Memory B cell (primary cell): Measurements from ENCODE around the gene MYLK.

Source experiments
- ATAC-seq: fragments of 150-1000 bp; cut with Tn5 transposase; 2 replicates; pipeline ENCODE4 v1.10.0; 2021; ENCODE audit warnings: low read depth, mild to moderate bottlenecking, moderate library complexity
- DNase-seq, 2 donors: peaks; one replicate each; pipeline ENCODE4 v3.0.0; 2022; ENCODE audit warnings: low spot score in 2 of 2
- H3K27ac Mint-ChIP-seq: one replicate; pipeline ENCODE4 v1.8.0; 2022; ENCODE audit warnings: mild to moderate bottlenecking, moderate library complexity, mixed read lengths
- H3K27me3 Mint-ChIP-seq: one replicate; pipeline ENCODE4 v1.8.0; 2022; ENCODE audit warnings: mixed read lengths
- H3K36me3 Mint-ChIP-seq: one replicate; pipeline ENCODE4 v1.8.0; 2022; ENCODE audit warnings: mild to moderate bottlenecking, mixed read lengths
- H3K4me1 Mint-ChIP-seq: one replicate; pipeline ENCODE4 v1.8.0; 2022; ENCODE audit warnings: mixed read lengths
- H3K4me3 Mint-ChIP-seq: one replicate; pipeline ENCODE4 v1.8.0; 2022; ENCODE audit warnings: mild to moderate bottlenecking, moderate library complexity, mixed read lengths
- H3K9me3 Mint-ChIP-seq: one replicate; pipeline ENCODE4 v1.8.0; 2022; ENCODE audit warnings: mixed read lengths

Gene MYLK

DNA sequence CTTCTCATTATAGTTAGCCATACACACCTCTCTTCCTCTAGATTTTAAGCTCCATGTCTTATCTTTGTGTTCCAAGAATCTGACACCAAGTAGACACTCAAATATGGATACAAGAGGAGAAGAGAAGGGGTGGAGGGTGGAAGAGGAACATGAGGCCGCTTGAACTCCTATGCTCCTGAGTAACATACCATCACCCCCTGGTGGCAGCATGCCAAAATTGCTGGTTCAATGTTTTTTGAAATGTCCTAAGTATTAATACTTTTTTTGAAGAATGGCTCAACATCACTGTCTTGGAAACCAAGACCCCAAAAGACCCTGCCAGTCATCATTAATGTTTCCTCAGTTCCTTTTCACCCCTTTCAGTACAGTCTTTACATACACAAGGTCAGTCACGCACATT, 227.4 kb downstream of the MYLK start:
- Mint-ChIP-seq H3K27ac (no peak overlapping the region), H3K36me3 (no peaks in the 10 kb centered on the region), H3K27me3 (peaks cover 12% of the 10 kb centered on the region), H3K4me3 (no peak overlapping the region), H3K4me1 (no peaks in the 10 kb centered on the region), H3K9me3 (no peaks in the 10 kb centered on the region)
- no peak for ATAC-seq
- DNase-seq, result no peak

DNA sequence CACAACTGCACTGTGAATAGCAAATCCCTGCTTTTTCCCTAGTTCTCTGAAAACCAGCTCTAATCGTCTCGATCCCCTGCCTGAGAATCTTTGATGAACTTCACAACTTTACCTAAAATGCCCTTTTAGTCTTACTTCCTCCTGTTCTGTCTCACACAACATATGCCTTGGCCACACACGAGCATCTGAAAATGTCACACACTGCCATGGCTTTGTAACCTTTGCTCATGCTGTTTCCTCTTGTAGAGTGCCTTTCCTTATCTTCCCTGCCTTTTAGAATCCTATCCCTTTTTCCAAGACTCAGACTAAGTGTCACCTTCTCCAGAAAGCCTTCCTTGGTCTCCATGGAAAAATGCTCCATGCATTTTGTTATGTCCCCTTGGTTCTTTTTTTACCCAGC, 227.9 kb downstream of the MYLK start:
- no peaks in the 10 kb centered on the region for H3K4me1 Mint-ChIP-seq
- no peak overlapping the region for H3K4me3 Mint-ChIP-seq
- DNase-seq, result no peak
- no peaks in the 10 kb centered on the region for H3K36me3 Mint-ChIP-seq
- no peak overlapping the region for H3K27ac Mint-ChIP-seq
- peaks cover 10% of the 10 kb centered on the region for H3K27me3 Mint-ChIP-seq
- no peaks in the 10 kb centered on the region for H3K9me3 Mint-ChIP-seq
- ATAC-seq, result no peak

DNA sequence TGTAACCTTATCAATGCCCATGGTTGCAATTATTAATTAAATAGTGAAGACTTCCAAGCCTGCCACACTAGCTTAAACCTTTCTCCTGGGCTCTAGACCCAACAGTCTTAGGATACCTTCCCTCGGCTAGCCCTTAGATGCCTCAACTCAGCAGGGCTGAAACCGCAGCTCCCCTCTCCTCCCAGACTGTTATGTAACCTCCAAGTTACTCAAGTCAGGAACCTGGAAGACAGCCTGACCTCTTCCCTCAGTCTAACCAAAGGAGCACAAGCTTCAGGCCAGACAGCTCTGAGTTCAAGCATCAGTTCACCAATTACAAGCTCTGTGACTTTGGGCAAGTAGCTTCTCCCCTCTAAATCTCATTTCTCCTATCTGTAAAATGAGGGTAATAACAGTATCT, 228.7 kb downstream of the MYLK start:
- ATAC-seq (no peak), DNase-seq (no peak)
- Mint-ChIP-seq H3K4me3 (no peak overlapping the region), H3K36me3 (no peaks in the 10 kb centered on the region), H3K27ac (no peak overlapping the region), H3K9me3 (no peaks in the 10 kb centered on the region), H3K4me1 (no peaks in the 10 kb centered on the region), H3K27me3 (peaks cover 7% of the 10 kb centered on the region)

DNA sequence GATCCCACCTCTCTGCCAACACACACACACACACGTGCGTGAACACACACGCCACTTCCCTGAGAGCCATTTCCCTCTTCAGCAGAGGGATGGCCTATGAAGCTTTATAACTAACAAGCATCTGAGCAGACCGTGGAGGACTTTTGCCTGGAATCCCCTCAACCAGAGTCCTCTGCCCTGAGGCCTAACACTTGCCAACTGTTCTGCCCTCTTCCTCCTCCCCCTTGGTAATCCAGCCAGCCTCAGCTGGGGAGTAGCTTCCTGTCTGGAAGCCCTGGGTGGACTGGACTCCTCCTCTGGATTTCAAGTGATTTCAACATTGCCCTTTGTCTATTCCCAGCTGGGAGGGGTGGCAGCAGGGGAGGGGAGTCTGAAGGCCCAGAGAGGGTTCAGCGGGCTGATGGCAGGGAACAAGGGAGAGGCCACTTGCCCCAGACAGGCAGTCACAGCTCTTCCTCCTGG, 230.9 kb downstream of the MYLK start:
- H3K4me3 Mint-ChIP-seq, result no peak overlapping the region
- no peaks in the 10 kb centered on the region for H3K36me3 Mint-ChIP-seq
- ATAC-seq (no peak), DNase-seq (no peak)
- H3K27me3 Mint-ChIP-seq, result peaks cover 8% of the 10 kb centered on the region
- H3K9me3 Mint-ChIP-seq, result no peaks in the 10 kb centered on the region
- H3K4me1 Mint-ChIP-seq, result no peaks in the 10 kb centered on the region
- no peak overlapping the region for H3K27ac Mint-ChIP-seq

DNA sequence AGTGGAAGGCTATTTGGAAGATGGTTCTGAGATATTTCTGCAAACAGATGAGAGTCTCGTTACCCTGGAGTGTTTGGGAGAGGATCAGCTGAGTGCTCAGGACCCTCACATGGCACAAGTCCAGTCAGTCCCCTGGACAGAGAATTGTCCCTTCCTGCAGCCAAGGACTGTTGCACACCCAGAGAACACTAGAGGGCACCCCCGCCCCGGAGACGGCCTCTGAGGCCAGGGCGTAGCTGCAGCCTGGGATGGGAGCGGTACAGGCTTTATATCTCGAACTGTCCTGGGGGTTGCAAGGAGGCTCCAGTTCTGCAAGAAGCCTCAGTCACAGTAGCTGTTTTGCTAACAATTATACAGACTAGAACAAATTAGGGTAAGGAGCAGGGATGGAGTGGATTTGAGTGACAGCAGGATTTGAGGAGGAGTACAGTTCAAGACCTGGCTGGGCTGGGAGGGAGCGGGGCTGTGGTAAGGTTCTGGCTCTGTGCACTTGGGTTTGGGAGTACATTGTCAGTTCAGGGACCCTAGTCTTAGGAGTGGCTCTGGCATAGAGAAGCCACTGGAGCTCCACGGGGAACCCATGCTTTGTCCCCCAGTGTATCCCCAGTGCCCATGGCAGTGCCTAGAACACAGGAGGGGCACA, 231.7 kb downstream of the MYLK start:
- Mint-ChIP-seq H3K4me1 (no peaks in the 10 kb centered on the region), H3K36me3 (no peaks in the 10 kb centered on the region), H3K9me3 (no peaks in the 10 kb centered on the region), H3K4me3 (no peak overlapping the region), H3K27ac (no peak overlapping the region), H3K27me3 (peaks cover 8% of the 10 kb centered on the region)
- peak; percentile 11 to 22 for DNase-seq
- ATAC-seq, result peak; percentile 56

DNA sequence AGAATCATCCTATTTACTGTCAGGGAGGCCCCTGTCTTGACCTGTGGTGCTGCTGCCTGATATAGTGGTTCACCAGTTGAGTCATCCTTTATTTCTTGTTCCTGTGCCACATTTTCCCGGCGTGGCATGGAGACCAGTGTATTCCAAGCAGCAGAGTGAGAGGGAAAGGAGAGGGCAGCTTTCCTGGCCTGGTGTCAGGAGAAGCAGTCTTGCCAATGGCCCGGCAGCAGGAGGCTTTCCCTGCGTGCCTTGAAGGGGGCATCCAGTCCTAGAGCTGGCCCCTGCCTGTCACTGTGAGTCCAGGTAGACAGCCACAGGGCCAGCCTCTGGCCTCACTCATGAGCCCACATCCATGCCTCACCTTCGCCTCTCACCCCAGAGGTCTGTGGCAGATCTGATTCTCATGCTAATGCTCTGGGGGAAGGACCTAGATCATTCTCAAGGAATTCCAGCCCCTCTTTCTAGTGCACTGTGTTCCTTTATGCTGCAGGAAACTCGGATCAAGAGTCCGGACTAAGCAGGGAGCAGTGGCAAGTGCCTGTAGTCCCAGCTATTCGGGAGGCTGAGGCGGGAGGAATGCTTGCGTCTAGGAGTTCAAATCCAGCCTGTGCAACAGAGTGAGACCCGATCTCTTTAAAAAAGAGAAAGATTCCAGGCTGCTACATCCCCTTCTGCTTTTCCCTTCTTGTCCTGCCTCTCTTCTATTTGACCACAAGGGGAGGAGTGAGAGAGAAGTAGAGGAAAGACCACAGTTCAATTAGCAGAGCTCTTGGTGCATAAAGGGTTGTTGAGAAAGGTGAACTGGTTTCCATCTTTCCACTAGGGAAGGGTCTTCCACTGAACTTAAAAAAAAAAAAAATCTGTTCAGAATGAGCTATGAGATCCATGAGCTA, 232.4 kb downstream of the MYLK start:
- H3K27ac Mint-ChIP-seq, result no peak overlapping the region
- no peaks in the 10 kb centered on the region for H3K36me3 Mint-ChIP-seq
- H3K4me3 Mint-ChIP-seq, result no peak overlapping the region
- DNase-seq (no peak), ATAC-seq (no peak)
- H3K27me3 Mint-ChIP-seq, result peaks cover 8% of the 10 kb centered on the region
- H3K4me1 Mint-ChIP-seq, result no peaks in the 10 kb centered on the region
- no peaks in the 10 kb centered on the region for H3K9me3 Mint-ChIP-seq

DNA sequence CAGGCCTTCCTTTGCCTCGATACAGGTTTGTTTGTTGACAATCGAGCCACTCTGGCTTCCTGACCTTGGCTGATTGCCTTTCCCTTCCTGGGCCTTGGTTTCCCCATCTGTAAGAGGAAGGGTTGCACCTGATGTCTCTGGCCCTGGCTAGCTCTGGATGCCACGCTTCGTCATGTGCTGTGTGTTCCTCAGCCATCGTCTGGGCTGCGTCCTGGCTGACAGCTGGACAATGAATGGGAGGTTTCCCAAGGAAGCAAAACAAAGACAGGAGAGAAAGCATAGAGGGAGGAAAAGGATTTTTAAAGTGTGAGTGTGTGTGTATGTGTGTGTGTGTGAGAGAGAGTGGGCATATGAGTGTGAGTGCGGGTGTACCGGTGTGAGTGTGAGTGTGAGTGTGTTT, 234.0 kb downstream of the MYLK start:
- H3K36me3 Mint-ChIP-seq, result no peaks in the 10 kb centered on the region
- H3K9me3 Mint-ChIP-seq, result no peaks in the 10 kb centered on the region
- no peak overlapping the region for H3K27ac Mint-ChIP-seq
- no peaks in the 10 kb centered on the region for H3K4me1 Mint-ChIP-seq
- no peak for DNase-seq
- no peak for ATAC-seq
- H3K27me3 Mint-ChIP-seq, result peaks cover 6% of the 10 kb centered on the region
- H3K4me3 Mint-ChIP-seq, result no peak overlapping the region

DNA sequence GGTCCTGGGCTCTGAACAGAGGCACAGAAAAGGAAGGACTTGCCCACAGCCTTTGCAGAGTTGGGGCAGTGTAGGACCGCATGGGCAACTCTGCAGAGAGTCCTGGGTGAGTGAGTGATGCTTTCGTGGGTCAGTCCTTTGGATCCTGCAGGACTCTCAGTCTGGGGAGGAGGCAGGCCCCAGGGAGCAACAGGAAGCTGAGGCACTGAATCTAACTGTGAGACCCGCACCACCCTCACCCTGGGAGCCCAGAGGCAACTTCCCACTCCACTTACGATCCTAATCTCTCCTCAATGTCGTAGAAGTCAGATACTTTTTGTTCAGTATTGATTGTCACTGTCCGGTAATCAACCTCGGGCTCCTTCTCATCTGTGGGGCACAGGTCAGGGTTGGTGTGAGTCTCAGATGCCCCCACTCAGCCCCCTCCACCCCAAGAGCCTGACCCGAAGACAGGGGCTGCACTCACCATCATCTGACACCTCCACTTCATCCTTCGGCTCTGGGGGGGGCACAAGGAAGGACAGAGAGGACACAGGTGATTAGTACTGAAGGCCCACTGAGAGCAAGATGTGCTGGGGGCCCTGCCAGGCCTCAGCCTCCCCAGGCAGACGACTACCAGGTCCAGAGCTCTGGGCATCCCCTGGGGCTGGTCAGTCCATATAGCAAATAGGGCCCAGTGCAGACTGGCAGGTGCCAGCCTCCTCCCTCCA, 235.3 kb downstream of the MYLK start:
- no peak overlapping the region for H3K27ac Mint-ChIP-seq
- H3K4me3 Mint-ChIP-seq, result no peak overlapping the region
- H3K4me1 Mint-ChIP-seq, result no peaks in the 10 kb centered on the region
- H3K27me3 Mint-ChIP-seq, result peaks cover 3% of the 10 kb centered on the region
- no peaks in the 10 kb centered on the region for H3K36me3 Mint-ChIP-seq
- DNase-seq, result no peak
- H3K9me3 Mint-ChIP-seq, result no peaks in the 10 kb centered on the region
- ATAC-seq, result no peak

DNA sequence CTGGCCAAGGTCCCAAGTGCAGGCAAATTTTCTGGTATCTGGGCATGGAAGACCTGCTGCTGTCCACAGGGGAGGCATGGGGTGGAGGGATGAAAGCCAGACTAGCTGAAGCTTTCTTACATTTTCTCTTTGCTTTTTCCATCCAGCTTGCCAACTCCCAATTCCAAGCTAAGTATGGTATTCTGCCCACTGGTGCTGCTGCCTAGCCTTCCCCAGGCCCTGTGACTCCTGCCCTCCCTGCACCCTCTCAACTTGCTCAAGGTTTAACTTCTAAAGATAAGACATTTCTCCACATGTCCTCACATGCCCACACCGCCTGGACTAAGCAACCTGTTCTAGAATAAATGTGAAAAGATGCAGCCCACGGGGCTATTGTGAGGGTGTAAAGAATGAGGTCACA, 239.8 kb downstream of the MYLK start:
- no peaks in the 10 kb centered on the region for H3K4me1 Mint-ChIP-seq
- no peaks in the 10 kb centered on the region for H3K9me3 Mint-ChIP-seq
- DNase-seq (no peak), ATAC-seq (no peak)
- H3K4me3 Mint-ChIP-seq, result no peak overlapping the region
- peaks cover 3% of the 10 kb centered on the region for H3K27me3 Mint-ChIP-seq
- H3K27ac Mint-ChIP-seq, result no peak overlapping the region
- H3K36me3 Mint-ChIP-seq, result no peaks in the 10 kb centered on the region

DNA sequence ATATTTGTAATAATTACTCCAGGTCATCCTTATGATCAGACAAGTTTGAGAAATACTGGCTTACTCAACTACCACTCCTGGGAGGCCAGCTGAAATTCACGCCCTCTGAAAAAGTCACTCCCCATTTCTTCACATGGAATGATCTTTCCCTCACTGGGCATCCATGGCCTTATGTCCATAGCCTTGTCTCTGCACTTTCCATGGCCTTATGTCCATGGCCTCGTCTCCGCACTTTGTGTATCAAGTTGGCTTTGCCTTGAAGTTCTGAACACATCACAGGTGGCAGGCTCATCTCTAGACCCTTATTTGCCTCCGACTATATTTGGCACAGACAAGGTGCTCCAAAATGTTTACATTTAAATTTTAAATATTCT, 241.2 kb downstream of the MYLK start:
- Mint-ChIP-seq H3K27ac (no peak overlapping the region), H3K9me3 (no peaks in the 10 kb centered on the region), H3K4me1 (no peaks in the 10 kb centered on the region), H3K4me3 (no peak overlapping the region), H3K27me3 (peaks cover 2% of the 10 kb centered on the region), H3K36me3 (no peaks in the 10 kb centered on the region)
- ATAC-seq (no peak), DNase-seq (no peak)

DNA sequence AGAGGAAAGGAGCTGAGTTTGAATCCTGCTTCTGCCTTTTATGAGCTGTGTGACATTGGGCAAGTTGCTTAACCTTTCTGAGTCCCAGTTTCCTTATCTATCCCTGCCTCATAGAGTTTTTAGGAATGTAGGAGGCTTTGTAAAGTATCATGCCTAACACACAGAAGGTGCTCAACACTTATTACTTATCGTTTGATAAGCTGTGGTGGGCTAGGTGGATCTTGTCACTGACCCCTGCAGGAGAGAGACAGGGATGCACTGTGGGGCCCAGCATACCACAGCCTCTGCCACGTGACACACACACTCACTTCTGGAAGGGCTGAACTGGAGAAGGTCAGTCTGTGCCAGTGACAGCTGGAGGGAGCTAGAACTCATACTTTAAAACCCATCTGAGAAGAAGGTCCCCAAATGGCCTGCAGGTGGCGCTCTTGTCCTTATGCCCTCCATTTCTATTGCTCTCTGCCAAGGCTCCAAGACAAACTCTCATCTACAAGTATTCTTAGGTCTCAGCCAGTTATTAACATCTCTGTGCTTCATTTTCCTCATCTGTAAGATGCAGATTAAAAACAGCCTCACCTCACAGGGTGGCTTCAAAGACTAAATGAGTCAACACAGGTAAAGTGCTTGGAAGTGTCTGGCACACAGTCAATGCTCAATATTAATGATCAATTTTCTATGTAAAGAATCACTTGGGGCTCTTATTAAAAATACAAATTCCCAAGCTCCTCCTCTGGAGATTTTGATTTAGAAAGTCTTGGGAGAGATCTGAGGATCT, 241.8 kb downstream of the MYLK start:
- peaks cover 2% of the 10 kb centered on the region for H3K27me3 Mint-ChIP-seq
- DNase-seq (peak; percentile 17 to 25), ATAC-seq (peak; percentile 62)
- no peak overlapping the region for H3K27ac Mint-ChIP-seq
- no peaks in the 10 kb centered on the region for H3K4me1 Mint-ChIP-seq
- H3K9me3 Mint-ChIP-seq, result no peaks in the 10 kb centered on the region
- H3K36me3 Mint-ChIP-seq, result no peaks in the 10 kb centered on the region
- H3K4me3 Mint-ChIP-seq, result no peak overlapping the region

DNA sequence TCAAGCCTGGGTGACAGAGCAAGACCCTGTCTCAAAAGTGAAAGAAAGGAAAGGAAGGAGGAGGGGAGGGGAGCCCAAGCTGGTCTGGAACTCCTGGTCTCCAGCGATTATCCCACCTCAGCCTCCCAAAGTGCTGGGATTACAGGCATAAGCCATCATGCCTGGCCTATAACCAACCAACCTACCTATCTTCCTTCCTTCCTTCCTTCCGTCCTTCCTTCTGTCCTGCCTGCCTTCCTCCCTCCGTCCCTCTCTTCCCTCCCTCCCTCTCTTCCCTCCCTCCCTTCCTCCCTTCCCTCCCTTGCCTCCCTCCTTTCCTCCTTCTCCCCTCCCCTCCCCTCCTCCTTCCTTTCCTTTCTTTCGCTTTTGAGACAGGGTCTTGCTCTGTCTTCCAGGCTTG, 242.6 kb downstream of the MYLK start:
- ATAC-seq, result no peak
- Mint-ChIP-seq H3K27ac (no peak overlapping the region), H3K9me3 (no peaks in the 10 kb centered on the region), H3K4me1 (no peaks in the 10 kb centered on the region), H3K27me3 (peaks cover 2% of the 10 kb centered on the region), H3K36me3 (no peaks in the 10 kb centered on the region), H3K4me3 (no peak overlapping the region)
- no peak for DNase-seq

DNA sequence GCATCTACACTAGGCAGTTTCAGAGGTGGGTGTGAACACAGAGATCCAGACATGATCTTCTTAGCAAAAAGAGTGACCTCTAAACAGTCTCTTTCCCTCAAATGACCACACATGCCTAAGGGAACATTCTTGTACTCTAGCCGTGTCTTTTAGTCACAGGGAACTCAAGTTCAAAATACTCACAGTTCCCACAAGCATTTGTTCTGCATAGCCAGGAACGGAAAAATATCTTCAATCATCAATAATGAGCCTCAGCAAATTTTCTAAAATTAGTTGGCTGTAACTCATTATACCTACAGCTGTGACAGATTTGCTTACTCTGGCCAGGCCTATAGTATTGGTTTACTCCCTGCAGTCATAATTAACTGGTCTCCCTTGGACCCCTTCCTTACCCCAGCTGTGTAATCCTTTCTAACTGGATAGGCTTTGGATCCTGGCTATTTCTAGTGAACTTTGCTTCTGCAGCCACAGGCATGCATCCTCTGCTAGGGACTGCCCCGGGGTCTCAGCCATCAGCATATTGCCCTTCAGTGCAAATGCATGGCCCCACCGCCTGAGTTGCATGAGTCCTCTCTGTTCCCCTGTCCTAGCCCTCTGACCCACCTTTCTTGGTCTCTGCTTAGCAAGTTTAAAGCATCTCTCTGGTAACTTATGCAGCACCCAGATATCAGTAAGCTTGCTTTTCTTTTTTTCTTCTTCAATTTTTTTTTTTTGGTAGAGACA, 243.2 kb downstream of the MYLK start:
- Mint-ChIP-seq H3K36me3 (no peaks in the 10 kb centered on the region), H3K27me3 (peaks cover 2% of the 10 kb centered on the region), H3K9me3 (no peaks in the 10 kb centered on the region), H3K4me1 (no peaks in the 10 kb centered on the region), H3K4me3 (no peak overlapping the region), H3K27ac (no peak overlapping the region)
- no peak for DNase-seq
- ATAC-seq, result no peak
